Measurements from ENCODE around the gene PRKCI.

DNA sequence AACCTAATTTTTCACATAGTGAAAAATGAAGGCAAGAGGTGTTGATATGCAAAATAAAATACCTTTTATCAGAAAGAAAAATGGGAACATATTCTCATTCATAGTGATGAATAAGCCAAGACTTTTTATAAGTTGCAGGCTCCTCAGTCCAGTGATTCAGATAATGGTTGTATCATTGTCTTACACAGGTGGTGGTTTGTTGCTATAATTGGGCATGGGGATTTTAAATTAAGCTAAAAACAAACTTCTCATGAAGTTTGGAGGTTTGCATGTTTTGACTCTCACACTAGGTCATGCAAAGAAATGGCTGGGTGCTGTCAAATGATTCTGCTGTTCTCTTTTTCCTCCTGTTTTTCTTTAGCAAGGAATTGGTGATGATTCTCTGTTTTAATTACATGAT lies 74.5 kb downstream of the PRKCI start:
- TF ChIP-seq EZH2phosphoT487 (IDR thresholded peaks at IDR 0.05; ENCODE audit: low read length) (no peak), EZH2 (optimal IDR thresholded peaks at IDR 0.05; ENCODE audit: low read depth, low read length) (no peak)
- TF ChIP-seq, protein P1, sequence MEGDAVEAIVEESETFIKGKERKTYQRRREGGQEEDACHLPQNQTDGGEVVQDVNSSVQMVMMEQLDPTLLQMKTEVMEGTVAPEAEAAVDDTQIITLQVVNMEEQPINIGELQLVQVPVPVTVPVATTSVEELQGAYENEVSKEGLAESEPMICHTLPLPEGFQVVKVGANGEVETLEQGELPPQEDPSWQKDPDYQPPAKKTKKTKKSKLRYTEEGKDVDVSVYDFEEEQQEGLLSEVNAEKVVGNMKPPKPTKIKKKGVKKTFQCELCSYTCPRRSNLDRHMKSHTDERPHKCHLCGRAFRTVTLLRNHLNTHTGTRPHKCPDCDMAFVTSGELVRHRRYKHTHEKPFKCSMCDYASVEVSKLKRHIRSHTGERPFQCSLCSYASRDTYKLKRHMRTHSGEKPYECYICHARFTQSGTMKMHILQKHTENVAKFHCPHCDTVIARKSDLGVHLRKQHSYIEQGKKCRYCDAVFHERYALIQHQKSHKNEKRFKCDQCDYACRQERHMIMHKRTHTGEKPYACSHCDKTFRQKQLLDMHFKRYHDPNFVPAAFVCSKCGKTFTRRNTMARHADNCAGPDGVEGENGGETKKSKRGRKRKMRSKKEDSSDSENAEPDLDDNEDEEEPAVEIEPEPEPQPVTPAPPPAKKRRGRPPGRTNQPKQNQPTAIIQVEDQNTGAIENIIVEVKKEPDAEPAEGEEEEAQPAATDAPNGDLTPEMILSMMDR (IDR thresholded peaks at IDR 0.05; ENCODE audit: low read length), result no peak
